Measurements from ENCODE around the gene PLA2G6.

DNA sequence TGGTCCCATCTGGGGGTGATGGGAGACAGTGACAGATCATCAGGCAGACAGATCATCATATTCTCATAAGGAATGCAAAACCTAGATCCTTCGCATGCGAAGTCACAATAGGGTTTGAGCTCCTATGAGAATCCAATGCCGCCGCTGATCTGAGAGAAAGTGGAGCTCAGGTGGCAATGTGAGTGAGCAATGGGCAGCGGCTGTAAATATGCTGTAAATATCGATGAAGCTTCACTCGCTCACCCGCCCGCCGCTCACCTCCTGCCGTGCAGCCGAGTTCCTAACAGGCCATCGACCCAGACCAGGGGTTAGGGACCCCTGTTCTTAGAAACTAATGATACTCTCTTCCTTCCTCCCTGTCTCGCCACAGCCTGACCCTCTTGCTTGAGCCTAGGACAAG, 9.4 kb upstream of the PLA2G6 start:
- TF ChIP-seq, protein P1, sequence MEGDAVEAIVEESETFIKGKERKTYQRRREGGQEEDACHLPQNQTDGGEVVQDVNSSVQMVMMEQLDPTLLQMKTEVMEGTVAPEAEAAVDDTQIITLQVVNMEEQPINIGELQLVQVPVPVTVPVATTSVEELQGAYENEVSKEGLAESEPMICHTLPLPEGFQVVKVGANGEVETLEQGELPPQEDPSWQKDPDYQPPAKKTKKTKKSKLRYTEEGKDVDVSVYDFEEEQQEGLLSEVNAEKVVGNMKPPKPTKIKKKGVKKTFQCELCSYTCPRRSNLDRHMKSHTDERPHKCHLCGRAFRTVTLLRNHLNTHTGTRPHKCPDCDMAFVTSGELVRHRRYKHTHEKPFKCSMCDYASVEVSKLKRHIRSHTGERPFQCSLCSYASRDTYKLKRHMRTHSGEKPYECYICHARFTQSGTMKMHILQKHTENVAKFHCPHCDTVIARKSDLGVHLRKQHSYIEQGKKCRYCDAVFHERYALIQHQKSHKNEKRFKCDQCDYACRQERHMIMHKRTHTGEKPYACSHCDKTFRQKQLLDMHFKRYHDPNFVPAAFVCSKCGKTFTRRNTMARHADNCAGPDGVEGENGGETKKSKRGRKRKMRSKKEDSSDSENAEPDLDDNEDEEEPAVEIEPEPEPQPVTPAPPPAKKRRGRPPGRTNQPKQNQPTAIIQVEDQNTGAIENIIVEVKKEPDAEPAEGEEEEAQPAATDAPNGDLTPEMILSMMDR (IDR thresholded peaks at IDR 0.05) = no peak
- TF ChIP-seq POLR2A (IDR thresholded peaks at IDR 0.05) = no peak
